WI38 (cell line): ENCODE data around the gene DSCAML1.

Experiments
- H3K4me3 ChIP-seq: 2 replicates; pipeline ENCODE4 v1.5.1; 2011; ENCODE audit warnings: low read depth, mild to moderate bottlenecking, control low read depth, low read length
- TF ChIP-seq, protein P1 (sequence below): IDR thresholded peaks from 2 replicates; pipeline ENCODE4 v1.5.1; 2012; ENCODE audit warnings: low read depth, mild to moderate bottlenecking, control low read depth, low read length

The DSCAML1 gene

DNA sequence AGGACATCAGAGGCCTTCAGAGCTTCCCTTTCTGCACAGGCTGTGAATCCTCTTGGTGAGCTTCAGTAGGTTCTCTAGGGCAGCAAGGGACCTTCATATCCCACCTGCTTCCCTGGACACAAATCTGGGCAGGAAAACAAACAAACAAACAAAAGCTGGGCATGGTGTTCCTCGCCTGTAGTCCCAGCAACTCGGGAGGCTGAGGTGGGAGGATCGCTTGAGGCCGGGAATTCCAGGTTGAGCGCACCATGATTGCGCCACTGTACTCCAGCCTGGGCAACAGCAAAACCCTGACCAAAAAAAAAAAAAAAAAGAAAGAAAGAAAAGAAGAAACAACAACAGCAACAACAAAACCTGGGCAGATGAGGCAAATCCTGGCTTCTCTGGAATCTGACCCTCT, 376.4 kb downstream of the DSCAML1 start:
- H3K4me3 ChIP-seq = no peak overlapping the region
- TF ChIP-seq, protein P1, sequence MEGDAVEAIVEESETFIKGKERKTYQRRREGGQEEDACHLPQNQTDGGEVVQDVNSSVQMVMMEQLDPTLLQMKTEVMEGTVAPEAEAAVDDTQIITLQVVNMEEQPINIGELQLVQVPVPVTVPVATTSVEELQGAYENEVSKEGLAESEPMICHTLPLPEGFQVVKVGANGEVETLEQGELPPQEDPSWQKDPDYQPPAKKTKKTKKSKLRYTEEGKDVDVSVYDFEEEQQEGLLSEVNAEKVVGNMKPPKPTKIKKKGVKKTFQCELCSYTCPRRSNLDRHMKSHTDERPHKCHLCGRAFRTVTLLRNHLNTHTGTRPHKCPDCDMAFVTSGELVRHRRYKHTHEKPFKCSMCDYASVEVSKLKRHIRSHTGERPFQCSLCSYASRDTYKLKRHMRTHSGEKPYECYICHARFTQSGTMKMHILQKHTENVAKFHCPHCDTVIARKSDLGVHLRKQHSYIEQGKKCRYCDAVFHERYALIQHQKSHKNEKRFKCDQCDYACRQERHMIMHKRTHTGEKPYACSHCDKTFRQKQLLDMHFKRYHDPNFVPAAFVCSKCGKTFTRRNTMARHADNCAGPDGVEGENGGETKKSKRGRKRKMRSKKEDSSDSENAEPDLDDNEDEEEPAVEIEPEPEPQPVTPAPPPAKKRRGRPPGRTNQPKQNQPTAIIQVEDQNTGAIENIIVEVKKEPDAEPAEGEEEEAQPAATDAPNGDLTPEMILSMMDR = no peak

DNA sequence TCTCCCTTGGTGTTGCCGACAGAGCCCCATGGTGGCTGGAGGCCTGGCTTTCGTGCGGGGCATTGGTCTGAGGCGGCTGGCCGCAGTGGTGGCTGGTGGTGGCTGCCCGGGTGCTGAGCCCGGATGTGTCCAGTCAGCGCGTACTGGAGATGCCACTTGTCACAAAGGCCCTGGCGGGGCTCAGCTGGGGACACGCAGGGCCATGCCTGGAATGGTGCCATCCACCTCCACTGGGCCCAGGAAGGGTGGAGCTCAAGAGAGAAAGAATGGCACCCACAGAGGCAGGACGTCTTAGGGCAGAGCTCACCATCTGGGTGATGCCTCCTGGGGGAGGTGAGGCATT, 376.9 kb downstream of the DSCAML1 start:
- TF ChIP-seq, protein P1 = no peak
- no peak overlapping the region for H3K4me3 ChIP-seq

DNA sequence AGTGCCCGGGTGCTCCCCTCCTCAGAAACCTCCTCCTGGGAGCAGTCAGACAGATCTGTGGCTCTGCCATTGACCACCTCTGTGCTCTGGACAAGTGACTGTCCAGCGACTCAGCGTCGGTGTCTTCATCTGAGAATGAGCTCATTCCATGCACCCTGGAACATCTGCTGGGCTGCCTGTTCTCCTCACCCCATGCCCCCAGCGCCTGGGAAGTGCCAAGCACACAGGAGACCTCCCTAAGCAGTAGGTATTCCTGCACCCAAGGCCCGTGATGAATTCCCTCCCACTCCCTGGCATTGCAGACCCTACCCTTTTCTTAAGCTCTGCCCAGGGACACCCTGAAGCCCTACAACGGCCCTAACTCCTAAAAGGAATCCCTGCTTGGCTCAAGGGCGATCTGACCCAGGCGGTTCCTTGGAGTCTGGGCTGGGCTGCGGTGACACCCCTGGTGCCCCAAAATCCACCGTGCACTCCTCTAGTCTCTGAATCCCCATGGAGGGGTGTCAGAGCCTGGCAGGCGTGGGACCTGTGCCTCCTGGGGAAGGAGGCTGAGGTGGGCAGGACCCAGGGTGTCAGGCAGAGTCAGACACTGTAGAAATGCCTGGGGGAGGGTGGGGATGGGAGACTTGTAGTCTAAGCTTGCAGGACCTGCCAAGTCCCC, 377.4 kb downstream of the DSCAML1 start:
- TF ChIP-seq, protein P1 = no peak
- no peak overlapping the region for H3K4me3 ChIP-seq

DNA sequence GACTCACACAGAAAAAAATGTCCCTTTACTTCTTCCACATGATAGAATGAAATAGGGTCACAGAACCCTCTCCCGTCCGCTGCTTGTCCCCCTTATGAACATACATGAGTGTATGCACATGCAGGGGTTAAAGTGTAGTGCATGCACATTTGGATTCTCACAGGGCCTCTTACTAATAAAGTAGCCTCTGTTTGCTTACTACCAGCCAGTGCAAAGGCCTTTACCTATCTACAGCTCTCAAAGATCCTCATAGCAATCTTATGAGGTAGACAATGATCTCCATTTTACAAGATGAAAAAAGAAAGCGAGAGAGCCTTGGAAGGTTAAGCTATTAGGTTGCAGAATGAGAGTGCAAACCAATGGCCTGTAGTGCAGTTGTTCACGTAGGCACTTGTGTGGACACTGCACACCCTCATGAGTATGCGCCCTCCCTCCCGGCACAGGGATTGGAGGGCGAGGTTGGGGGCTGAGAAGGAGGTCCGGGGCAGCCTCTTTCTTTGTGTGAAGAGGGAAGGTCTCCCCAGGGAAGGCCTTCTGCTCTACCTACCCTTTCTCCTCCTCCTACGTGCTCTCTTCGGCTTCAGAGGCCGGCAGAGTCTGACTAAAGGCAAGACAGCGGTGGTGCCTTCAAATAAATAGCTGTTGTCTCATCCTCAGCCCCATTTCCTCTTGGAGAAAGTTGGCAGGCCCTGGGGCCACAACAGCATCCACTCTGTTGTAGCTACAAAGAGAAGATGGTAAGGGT, 378.1 kb downstream of the DSCAML1 start:
- TF ChIP-seq, protein P1 = no peak
- H3K4me3 ChIP-seq = no peak overlapping the region

DNA sequence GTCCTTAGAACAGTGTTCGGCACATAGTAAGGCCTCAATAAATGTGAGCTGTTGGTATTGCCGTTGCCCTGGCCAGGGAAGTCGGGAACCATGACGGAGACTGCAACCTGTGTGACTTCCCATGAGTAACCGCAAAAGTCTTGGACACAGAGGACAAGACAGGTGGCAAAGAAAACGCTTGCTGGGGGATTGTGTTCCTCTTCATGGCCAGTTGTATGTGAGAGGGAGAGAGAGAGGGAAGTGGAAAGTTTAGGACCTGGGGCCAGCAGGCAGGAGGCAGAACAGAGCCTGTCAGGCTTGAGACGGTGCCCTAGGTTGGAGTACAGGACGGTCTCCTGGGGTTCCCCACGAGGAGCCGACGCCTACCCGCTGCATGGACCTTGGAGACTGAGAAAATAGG, 379.2 kb downstream of the DSCAML1 start:
- H3K4me3 ChIP-seq = no peak overlapping the region
- TF ChIP-seq, protein P1 = no peak

DNA sequence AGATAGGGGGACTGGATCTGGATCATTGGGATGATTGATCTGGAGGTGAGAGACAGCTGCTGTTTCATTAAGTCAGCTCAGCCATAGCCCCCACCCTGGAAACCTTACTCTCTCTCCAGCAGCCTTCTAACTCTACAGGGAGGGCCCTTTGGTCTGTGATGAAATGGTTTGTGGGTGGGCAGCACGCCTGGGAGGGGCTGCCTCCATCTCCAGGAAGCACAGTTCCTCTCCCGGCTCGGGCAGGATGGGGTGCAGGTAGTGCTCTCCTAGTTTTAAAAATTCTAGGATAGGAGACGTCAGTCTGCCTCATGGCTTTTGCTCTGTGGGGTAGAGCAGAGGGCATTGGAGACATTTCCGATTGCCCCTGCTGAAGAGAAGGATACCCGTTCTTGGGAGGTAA, 379.7 kb downstream of the DSCAML1 start:
- no peak overlapping the region for H3K4me3 ChIP-seq
- TF ChIP-seq, protein P1 = no peak

DNA sequence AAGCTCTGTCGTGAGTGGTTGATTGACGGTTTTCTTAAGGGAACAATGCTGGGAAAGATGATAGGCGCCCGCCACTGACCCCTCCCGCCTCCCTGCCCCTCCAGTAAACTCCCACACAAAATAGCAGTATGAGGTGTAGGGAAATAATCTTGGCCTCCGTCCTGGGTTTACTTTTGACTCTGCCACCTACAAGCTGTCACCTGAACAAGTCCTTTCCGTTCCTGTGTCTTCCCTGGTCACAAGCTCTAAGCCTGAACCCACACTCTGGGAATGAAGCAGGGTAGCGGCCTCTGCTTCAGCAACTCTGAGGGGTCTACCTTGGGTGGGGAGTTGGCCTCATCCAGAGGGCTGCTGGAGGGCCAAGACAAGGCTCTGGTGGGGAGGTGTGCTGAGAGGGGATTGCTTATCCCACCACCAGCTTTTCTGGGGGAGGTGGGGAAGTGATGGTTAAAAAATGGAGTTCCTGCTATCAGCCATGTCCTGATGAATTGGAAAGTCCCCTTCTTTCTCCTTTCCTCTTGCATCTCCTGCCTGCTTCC, 381.6 kb downstream of the DSCAML1 start:
- H3K4me3 ChIP-seq = no peak overlapping the region
- TF ChIP-seq, protein P1 = no peak
